Heart left ventricle (tissue), 16 donors: ENCODE data around the gene GTF2H2C. TPM values are rescaled to one million over a fixed set of nuclear protein-coding genes. Genes with fewer than 3 reads are reported as not detected.
A peak's percentile ranks its signal among the peaks of the same experiment; 100 is the strongest.
"Not testable (repeated sequence)": the region's sequence is repeated elsewhere in the genome, so short reads cannot be mapped to it uniquely, and the experiment has no call there.

Experiments used
- ATAC-seq, 4 donors: fragments of 200-7000 bp; cut with Tn5 transposase; one replicate each; pipeline ENCODE4 v1.9.1; 2020 to 2022; ENCODE audit warnings: moderate library complexity in 4 of 4, mild to moderate bottlenecking in 3 of 4, moderate number of reproducible peaks in 1 of 4
- DNase-seq, 5 donors: peaks; one replicate each; pipeline ENCODE4 v3.0.0-alpha.2; 2020
- H3K27ac ChIP-seq, 12 donors: fragments of 200-600 bp; sonication (generic) in 4 of 12; one replicate each; pipeline versions ENCODE4 v1.5.0 to v1.8.0; 2016 to 2022; ENCODE audit warnings: mild to moderate bottlenecking in 2 of 12
- H3K27me3 ChIP-seq, 9 donors: fragments of 200-600 bp; sonication (generic) in 2 of 9; one replicate each; pipeline versions ENCODE4 v1.5.1 to v1.8.0; 2016 to 2022; ENCODE audit warnings: mild to moderate bottlenecking in 3 of 9
- H3K36me3 ChIP-seq, 9 donors: fragments of 200-600 bp; sonication (generic) in 2 of 9; one replicate each; pipeline versions ENCODE4 v1.5.0 to v1.8.0; 2018 to 2022; ENCODE audit warnings: mild to moderate bottlenecking in 2 of 9
- H3K4me1 ChIP-seq, 12 donors: fragments of 200-600 bp; sonication (generic) in 4 of 12; one replicate each; pipeline versions ENCODE4 v1.5.0 to v1.8.0; 2016 to 2022; ENCODE audit warnings: mild to moderate bottlenecking in 3 of 12
- H3K4me3 ChIP-seq, 12 donors: fragments of 200-600 bp; sonication (generic) in 4 of 12; one replicate each; pipeline versions ENCODE4 v1.5.0 to v1.8.0; 2017 to 2022; ENCODE audit warnings: mild to moderate bottlenecking in 9 of 12, moderate library complexity in 4 of 12
- H3K9me3 ChIP-seq, 12 donors: fragments of 200-600 bp; sonication (generic) in 4 of 12; one replicate each; pipeline versions ENCODE4 v1.5.0 to v1.8.0; 2016 to 2022; ENCODE audit warnings: mild to moderate bottlenecking in 1 of 12
- WGBS, 4 donors: extraction: QIAGEN DNeasy Blood & Tissue Kit in 2 of 4; methylation state at CpG; one replicate each; pipeline versions ENCODE4 v1.1.5 to v1.1.7; 2013 to 2018; 5-methylcytosine and 5-hydroxymethylcytosine counted together
- intact Hi-C, 10 donors: fragments of 100-400 bp; cut with DNase I; formaldehyde crosslinking; loops; one replicate each; pipeline versions ENCODE4 v1.11.1 to v1.14.2; 2022
- polyA plus RNA-seq, 2 donors: library from polyadenylated mRNA; stranded (reverse); fragments of 200-250 nt; gene quantifications; one replicate each; pipeline ENCODE4 v1.2.3, GENCODE V29; 2013
- total RNA-seq, 9 donors: library from RNA; depleted of rRNA in 2 of 9; stranded (reverse); fragments of >200 nt in 2 of 9; fragmentation: NEBNext Ultra II Directional in 3 of 9; extraction: Animal tissue kit (Norgen Biotek cat#: 25700) in 3 of 9; gene quantifications; one replicate each; pipeline versions ENCODE4 v1.1.0 to v1.2.4, GENCODE V29; 2016 to 2023
- donor health status: ischemic (EF 13 %, LVEDD 7.1; RV severe dilation, severe dysfunction).
- donor health status: healthy with polysubstance abuse.
- donor health status: DM: no; HTN: yes; CAD: no.
- donor health status: DM: no; HTN: no; CAD: no.
- donor health status: ischemic (EF 25% LVEDD 6.9; RV normal size, moderate dysfunction).
- donor health status: ischemic (EF 25% LVEDD 5.7; RV mildly dilated, moderate dysfunction).
- donor health status: healthy.
- donor health status: DM: yes; HTN: yes; CAD: no.
- donor health status: ischemic (EF 35%, LVEDD 5.7; RV mildly dilated, moderate dysfunction).
- donor health status: nonischemic (EF 11% LVEDD 7.7; RV severe dilation, severe dysfunction).
- donor health status: DM: yes; HTN: yes; CAD: no.
- donor health status: PGD.
- donor health status: ischemic (EF 29% LVEDD 5.4; RV normal size, mild dysfunction).
- donor health status: nonischemic (EF 23%, LVEDD 6.1; RV moderate dilation, normal function).

GTF2H2C gene
- total and polyA plus RNA-seq, 11 donors, result 9.1 to 19.0 (median 13.9) TPM

DNA sequence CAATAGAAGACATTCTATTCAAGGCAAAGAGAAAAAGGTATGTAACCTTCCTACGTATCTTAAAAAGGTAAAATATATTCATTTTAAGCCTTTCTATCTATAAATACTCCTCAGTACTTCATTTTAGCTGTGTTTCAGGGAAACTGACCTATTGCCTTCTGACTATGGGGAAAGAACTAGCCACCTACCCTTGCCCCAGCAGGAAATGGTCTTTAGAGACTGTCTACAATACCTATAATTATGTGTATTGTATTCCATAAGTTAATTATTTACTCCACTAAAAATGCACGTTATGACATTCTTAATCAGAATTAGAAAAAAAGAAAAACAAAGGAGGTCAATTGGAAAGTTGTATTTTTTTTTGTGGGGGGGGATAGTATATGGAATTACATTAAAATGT lies 6.2 kb downstream of the GTF2H2C start:
- not testable (repeated sequence) for ATAC-seq

DNA sequence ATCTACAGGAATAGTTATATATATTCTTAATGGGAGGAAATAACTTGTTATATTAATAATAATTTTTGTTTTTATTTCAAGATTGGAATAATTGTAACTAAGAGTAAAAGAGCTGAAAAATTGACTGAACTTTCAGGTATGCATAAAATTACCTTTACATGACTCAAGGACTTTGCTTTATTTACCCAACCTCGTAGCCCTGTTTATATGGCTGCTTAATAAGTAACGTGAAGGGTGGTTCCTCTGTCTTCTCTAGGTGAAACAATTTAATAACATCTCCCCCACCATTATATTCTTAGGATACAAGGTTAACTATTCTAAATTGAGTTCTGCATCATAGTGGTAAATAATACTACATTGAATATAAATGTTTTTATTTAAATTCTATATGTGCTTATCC lies 8.1 kb downstream of the GTF2H2C start:
- H3K27ac ChIP-seq, H3K4me1 ChIP-seq, H3K4me3 ChIP-seq, H3K36me3 ChIP-seq, intact Hi-C loops, H3K9me3 ChIP-seq, H3K27me3 ChIP-seq, DNase-seq, ATAC-seq: not testable (repeated sequence)
- WGBS, 4 donors, result 100% methylated on average over 1 to 2 of the region's 2 CpGs; no CpG with 5 or more reads in 2 of the 4 donors

More for the DNA sequence above, 6.2 kb downstream of the GTF2H2C start:
- H3K4me1 ChIP-seq, H3K4me3 ChIP-seq, H3K27me3 ChIP-seq, intact Hi-C loops, H3K9me3 ChIP-seq, H3K27ac ChIP-seq, H3K36me3 ChIP-seq, DNase-seq: not testable (repeated sequence)
- WGBS, 4 donors, result 86 to 97% (median 93%) methylated on average over 2 of the region's 2 CpGs

DNA sequence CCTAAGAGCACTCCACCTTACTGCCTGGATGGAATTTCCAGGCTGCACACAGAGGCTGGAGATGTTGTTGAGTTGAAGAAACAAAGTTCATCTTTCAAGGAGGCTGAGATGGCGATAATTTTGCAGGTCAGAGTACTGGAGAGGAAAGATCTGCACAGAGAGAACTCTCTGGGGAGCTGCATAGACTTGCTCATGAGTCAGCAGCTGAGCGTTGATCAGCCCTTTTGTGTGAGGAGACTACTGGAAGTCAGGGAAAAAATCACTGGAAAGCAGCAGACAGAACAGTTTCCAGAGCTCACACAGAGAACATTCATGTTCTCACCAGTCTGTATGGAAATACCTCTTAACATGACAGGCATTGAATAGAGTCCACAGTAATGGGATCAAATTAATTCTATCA lies 23.4 kb downstream of the GTF2H2C start:
- WGBS, 4 donors, result no CpG with 5 or more reads among the region's 2 CpGs
- intact Hi-C loops, result not testable (repeated sequence)

DNA sequence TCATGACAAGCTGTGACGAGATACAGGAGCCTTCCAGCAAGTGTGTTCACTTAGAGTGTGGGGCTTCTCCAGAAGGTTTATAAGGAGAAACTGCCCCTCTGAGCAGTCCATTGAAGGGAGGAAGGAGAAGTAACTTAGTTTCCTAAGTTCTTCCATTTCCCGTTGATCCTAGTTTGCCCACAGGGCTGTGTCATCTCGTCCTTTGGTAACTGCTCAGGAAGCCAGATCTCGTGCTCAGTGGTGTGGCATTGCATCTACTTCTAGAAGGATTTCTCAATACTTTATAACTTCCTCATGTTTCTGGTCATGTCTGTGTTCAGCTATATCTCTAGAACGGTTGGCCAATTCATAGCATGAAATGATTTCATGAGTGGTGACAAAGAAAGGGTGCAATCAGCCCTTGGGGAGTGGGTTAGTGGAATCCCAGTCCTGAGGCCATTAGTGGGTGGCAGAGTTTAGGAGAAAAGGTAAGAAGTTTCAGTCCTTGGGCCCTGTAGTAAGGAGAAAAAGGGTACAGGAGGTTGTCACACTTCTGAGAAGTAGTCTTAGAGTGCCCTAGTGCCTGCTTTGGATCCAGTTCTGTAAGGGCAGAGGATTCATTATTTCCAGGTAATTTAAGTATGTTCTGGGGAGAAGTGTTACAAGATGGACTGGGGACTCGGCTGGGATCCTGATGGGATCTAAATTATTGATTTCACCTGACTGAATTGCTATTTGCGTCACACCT lies 36.3 kb downstream of the GTF2H2C start:
- intact Hi-C loops, H3K4me1 ChIP-seq, H3K36me3 ChIP-seq, H3K9me3 ChIP-seq, H3K27me3 ChIP-seq, H3K4me3 ChIP-seq, H3K27ac ChIP-seq: not testable (repeated sequence)
- 40 to 79% (median 69%) methylated on average over 1 to 3 of the region's 7 CpGs; no CpG with 5 or more reads in 1 of the 4 donors for WGBS, 4 donors
- ATAC-seq (peak; percentile 51 to 90 (median 86)), DNase-seq (peak in 1 of 5 donors; percentile 0)

More for the DNA sequence above, 23.4 kb downstream of the GTF2H2C start:
- H3K36me3 ChIP-seq, H3K4me1 ChIP-seq, H3K27me3 ChIP-seq, H3K27ac ChIP-seq, H3K4me3 ChIP-seq, DNase-seq, H3K9me3 ChIP-seq: not testable (repeated sequence)
- ATAC-seq, result peak in 2 of 4 donors; percentile 31 to 38

DNA sequence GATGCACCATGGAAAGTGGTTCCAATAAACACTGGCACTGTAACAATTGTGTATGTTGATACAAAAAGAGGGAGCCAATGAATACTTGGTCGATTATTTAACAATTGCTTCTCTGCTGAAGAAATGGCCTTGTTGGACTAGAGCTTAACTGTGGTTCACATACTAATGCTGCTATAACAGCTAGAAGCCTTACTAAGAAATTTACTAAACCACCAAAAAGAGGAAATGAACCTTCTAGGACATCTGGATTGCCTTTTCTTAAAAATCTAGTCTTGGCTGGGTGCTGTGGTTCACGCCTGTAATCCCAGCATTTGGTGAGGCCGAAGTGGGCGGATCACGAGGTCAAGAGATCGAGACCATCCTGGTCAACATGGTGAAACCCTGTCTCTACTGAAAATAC lies 42.0 kb downstream of the GTF2H2C start:
- H3K9me3 ChIP-seq, intact Hi-C loops, H3K4me3 ChIP-seq, H3K27ac ChIP-seq, H3K36me3 ChIP-seq, H3K4me1 ChIP-seq, DNase-seq, H3K27me3 ChIP-seq: not testable (repeated sequence)
- no CpG with 5 or more reads among the region's 6 CpGs for WGBS, 4 donors
- peak in 1 of 4 donors; percentile 51 for ATAC-seq

DNA sequence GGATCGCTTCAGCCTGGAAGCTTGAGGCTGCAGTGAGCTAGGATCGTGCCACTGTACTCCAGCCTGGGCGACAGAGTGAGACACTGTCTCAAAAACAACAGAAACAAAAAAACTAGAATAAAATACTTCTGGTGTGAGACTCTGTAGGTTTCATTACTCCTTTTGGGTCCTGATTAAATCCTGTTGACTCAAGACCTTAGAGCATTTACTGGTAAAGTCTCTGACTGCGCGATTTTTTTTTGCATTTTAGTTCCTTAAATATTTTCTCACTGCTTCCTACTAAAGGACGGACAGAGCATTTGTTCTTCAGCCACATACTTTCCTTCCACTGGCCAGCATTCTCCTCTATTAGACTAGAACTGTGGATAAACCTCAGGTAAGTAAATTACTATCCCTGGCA lies 46.8 kb downstream of the GTF2H2C start:
- intact Hi-C loops, H3K27me3 ChIP-seq, H3K36me3 ChIP-seq, H3K9me3 ChIP-seq, H3K4me3 ChIP-seq, H3K4me1 ChIP-seq: not testable (repeated sequence)
- 85 to 89% (median 88%) methylated on average over 3 of the region's 6 CpGs for whole genome bisulfite sequencing, 4 donors
- ATAC-seq (peak in 3 of 4 donors; percentile 56 to 70 (median 70)), DNase-seq (peak in 1 of 5 donors; percentile 0)
- peak overlapping the region in 1 of 12 donors; percentile 62 for H3K27ac ChIP-seq

DNA sequence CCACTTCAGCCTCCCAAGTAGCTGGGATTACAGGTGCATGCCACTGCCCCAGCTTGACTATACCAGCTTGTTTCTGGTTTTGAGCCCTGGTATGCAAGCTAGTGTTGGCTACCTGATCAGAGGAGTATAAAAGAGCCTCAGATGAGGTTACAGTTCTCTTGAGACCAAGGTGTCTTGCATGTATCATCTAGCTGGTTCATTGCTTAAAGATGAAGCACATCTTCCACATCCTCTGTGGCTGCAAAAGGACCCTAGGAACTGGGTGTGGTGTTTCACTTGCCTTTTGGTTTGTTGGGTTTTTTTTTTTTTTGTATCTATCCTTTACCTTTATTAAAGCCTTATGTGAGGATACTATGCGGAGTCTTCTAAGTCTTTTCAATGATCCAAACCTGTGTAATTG lies 47.8 kb downstream of the GTF2H2C start:
- intact Hi-C loops, ATAC-seq, H3K27me3 ChIP-seq, H3K4me1 ChIP-seq, H3K4me3 ChIP-seq, H3K27ac ChIP-seq, DNase-seq, H3K36me3 ChIP-seq, H3K9me3 ChIP-seq: not testable (repeated sequence)
- no CpG with 5 or more reads among the region's 1 CpG for WGBS, 4 donors

DNA sequence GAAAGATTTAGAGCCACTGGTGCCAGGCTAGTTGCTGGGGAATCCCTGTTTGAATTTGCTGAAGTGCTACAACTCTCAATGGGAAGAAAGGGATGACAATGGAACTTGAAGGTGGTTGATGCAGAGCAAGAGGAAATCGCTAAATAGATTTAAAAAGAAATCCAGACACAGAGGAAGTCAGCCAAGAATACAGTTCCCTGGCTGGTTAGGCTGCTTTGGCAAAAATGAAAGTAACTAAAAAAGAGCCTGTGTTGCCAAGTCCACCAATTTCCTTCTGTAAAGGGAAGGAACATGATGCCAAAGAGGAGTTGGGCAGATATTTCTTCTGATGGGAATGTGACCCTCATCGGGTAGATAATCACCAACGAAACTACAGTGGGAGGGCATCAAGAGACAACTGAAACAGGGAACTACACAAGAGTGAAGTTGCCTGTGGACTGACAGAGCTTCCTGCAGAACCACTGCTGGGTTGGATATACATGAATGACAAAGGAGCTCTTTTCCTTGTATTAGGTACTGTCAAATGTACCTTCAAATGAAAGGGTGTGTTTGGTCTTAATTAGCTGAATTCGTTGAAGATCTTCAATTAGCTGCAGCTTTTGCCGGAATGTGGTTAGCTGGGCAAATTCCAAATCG lies 49.0 kb downstream of the GTF2H2C start:
- H3K27me3 ChIP-seq, H3K4me1 ChIP-seq, H3K4me3 ChIP-seq, H3K36me3 ChIP-seq, intact Hi-C loops, H3K27ac ChIP-seq, DNase-seq, H3K9me3 ChIP-seq: not testable (repeated sequence)
- ATAC-seq, result peak in 3 of 4 donors; percentile 24 to 59 (median 45)
- no CpG with 5 or more reads among the region's 6 CpGs for WGBS, 4 donors

DNA sequence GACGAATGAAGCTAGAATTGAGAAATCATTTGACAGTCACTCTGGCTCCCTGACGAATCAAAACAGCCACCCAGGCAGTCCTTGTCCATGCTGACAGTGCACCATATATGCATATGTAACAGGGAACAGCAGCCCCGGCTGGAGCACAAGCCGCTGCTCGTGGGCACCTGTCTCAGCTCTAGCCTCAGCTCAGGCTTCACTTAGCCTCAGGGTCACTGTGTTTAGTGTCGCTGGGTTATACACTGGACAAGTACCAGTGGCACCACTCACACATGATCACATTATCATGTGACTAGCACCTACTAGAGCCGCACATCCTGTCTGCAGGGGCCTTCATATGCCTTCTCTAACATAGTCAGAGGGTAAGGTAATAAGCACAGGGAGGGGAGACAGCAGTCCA lies 54.9 kb downstream of the GTF2H2C start:
- DNase-seq, H3K36me3 ChIP-seq, H3K9me3 ChIP-seq, H3K27me3 ChIP-seq, H3K27ac ChIP-seq, H3K4me3 ChIP-seq, intact Hi-C loops, H3K4me1 ChIP-seq: not testable (repeated sequence)
- peak in 1 of 4 donors; percentile 36 for ATAC-seq
- no CpG with 5 or more reads among the region's 7 CpGs for WGBS, 4 donors

DNA sequence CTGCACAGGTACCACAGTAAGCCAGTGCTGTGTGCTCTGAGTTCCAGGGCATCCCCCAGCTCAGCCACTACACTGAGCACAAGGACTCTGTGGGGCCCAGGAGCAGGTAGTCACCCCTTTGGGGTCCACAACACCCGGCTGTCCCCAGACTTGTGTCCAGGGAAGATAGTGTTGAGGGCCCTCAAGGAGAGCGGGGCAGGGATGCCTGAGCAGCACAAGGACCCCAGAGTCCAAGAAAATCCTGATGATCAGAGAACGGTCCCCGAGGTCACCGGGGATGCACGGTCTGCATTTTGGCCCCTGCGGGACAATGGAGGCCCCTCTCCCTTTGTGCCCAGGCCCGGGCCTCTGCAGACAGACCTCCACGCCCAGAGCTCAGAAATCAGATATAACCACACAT lies 71.9 kb downstream of the GTF2H2C start:
- intact Hi-C loops, H3K4me1 ChIP-seq, H3K27ac ChIP-seq, H3K9me3 ChIP-seq, H3K36me3 ChIP-seq, ATAC-seq, H3K27me3 ChIP-seq, H3K4me3 ChIP-seq: not testable (repeated sequence)
- DNase-seq, result peak; percentile 5 to 31 (median 13)
- WGBS, 4 donors, result 97 to 100% (median 98%) methylated on average over 6 to 7 of the region's 9 CpGs
